C4-2B (cell line): ENCODE measurements around the gene LNPK.

Experiments
- H3K27ac ChIP-seq: fragments of 450-650 bp; 2 replicates; pipeline ENCODE4 v1.5.1; 2017
- ZFX ChIP-seq: fragments of 450-650 bp; IDR thresholded peaks from 2 replicates; pipeline ENCODE4 v1.6.1; 2017
- TF ChIP-seq, protein P1 (sequence below): fragments of 450-650 bp; conservative IDR thresholded peaks from 2 replicates; pipeline ENCODE4 v1.5.1; 2017; ENCODE audit warnings: mild to moderate bottlenecking

The LNPK gene, protein sequence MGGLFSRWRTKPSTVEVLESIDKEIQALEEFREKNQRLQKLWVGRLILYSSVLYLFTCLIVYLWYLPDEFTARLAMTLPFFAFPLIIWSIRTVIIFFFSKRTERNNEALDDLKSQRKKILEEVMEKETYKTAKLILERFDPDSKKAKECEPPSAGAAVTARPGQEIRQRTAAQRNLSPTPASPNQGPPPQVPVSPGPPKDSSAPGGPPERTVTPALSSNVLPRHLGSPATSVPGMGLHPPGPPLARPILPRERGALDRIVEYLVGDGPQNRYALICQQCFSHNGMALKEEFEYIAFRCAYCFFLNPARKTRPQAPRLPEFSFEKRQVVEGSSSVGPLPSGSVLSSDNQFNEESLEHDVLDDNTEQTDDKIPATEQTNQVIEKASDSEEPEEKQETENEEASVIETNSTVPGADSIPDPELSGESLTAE

DNA sequence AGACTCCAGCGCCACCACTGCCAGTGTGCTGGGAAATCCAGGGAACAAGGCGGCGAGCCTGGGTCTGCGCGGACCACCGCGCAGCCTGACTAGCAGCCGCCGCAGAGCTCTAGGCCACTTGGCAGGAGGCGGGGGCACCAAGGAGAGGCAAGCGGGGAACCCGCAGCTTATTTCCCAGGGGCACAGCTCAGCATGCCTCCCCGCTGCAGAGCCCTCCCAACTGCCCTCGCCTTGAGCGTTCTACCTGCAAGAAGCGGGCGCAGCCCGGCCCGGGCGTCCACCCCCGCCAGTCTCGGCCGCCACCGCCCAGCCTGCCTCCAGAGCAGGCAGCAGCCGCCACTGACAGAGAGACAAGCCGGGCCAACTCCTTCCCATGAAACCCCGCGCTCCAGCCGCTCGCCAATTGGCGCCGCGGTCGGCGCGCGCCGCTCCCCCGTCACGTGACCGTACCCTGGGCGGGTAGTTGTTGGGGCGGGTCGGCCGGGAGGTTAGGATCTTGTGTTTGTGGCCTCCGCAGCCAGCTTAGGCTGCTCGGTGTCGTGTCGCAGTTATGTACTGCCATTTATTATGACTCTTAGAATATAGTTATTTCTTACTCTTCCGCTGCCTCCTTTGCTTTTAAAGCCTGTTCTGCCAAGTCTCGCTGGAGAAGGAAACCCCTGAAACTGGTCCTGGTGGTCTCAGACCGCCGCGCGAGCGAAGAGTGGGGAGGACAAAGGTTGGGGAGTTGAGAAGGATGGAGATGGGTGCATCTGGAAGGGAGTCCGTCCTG is at the start of gene LNPK:
TSS of gene LNPK (minus strand) at position 352 of the 772 bp plus-strand sequence. CDS start 6,683 bp downstream, outside the sequence.
- TF ChIP-seq, protein P1, sequence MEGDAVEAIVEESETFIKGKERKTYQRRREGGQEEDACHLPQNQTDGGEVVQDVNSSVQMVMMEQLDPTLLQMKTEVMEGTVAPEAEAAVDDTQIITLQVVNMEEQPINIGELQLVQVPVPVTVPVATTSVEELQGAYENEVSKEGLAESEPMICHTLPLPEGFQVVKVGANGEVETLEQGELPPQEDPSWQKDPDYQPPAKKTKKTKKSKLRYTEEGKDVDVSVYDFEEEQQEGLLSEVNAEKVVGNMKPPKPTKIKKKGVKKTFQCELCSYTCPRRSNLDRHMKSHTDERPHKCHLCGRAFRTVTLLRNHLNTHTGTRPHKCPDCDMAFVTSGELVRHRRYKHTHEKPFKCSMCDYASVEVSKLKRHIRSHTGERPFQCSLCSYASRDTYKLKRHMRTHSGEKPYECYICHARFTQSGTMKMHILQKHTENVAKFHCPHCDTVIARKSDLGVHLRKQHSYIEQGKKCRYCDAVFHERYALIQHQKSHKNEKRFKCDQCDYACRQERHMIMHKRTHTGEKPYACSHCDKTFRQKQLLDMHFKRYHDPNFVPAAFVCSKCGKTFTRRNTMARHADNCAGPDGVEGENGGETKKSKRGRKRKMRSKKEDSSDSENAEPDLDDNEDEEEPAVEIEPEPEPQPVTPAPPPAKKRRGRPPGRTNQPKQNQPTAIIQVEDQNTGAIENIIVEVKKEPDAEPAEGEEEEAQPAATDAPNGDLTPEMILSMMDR = no peak
- TF ChIP-seq ZFX = peak; percentile 50
- H3K27ac ChIP-seq = peak within 1 kb of the TSS; percentile 76

DNA sequence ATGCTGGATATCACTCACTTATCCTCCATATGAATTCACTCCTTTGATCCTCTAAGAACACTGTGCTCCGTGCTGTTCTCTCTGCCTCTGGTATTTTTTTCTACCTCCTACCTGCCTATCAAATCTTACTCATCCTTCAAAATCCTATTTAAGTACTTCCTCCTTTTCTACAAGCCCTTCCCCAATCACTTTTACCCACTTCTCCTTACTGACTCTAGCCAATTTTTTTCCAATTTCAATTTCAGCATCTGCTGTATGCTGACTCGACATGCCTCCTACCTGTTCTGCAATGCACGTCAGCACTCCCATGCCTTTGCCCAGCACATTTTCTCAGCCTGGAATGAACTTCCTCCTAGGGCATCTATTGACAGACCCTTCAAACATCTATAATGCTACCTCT is 37.3 kb upstream of the LNPK start:
- no peak overlapping the region for H3K27ac ChIP-seq
- no peak for TF ChIP-seq ZFX
- TF ChIP-seq, protein P1 = no peak

DNA sequence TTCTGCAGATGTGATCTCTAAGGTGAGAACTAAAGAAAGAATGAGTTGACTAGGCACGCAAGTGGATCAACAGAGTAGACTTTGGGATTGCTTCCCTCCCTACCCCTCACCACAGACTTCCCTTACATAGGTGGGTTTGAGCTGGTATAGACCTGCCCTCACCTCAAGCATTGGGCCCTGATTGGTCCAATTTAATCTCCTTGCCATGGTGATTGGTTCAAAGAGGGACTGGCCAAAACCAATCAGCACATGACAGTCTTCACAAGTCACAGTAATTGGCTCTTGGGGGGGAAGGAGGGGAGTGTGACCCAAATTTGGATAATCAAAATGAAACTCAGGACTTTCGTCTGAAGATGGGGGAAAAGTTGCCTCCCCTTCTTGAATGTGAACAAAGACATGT is 36.6 kb upstream of the LNPK start:
- H3K27ac ChIP-seq = no peak overlapping the region
- TF ChIP-seq, protein P1 = no peak
- no peak for TF ChIP-seq ZFX

DNA sequence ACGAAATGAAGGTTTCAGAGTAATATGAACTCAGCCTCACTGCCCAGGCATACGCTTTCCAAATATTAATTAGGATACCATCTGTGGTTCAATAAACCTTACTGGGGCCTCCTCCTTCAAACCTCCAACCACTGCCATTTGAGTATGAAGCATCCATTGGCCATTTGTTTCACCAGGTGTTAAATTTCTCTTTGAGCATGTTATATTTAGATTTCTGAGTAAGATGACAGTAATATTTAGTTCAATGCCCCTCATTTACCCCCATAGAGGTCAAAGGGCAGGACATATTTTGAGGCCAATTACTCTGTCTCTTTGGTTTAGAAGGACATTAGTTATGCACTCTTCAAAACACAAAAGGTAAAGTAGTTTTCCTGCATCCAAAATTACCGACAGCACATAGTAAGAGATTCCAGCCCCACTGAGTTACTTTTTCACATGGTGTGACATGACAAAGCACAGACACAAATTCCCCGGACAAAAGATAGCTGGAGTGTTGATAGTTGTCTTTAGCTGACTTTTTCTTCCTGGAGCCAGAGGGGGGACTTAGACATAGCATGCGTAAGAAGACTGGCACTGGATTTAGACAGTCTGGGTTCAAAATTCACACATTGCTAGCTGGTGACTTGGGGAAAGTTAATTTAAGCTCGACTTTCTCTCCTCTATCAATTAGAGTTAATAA is 33.1 kb upstream of the LNPK start:
- TF ChIP-seq, protein P1 = no peak
- no peak overlapping the region for H3K27ac ChIP-seq

DNA sequence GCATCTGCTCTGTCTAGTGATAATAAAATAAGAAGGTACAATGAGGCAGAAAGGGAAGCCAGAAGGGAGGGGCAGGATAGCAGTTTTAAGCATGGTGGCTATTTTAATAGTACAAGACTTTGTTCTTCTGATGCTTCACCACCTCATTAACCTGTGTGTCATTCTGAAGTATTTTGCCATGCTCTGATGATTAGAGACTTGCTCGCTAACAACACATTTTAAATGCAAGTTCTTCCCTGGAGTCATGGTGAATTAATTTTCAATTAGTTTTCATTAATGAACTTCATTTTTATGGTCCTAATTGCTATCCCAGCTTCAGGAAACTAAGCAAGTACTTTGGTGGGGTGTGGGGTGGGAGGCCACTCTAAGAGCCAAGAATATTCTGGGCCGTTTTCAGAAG is 25.7 kb upstream of the LNPK start:
- TF ChIP-seq ZFX = no peak
- TF ChIP-seq, protein P1 = no peak
- H3K27ac ChIP-seq = no peak overlapping the region

DNA sequence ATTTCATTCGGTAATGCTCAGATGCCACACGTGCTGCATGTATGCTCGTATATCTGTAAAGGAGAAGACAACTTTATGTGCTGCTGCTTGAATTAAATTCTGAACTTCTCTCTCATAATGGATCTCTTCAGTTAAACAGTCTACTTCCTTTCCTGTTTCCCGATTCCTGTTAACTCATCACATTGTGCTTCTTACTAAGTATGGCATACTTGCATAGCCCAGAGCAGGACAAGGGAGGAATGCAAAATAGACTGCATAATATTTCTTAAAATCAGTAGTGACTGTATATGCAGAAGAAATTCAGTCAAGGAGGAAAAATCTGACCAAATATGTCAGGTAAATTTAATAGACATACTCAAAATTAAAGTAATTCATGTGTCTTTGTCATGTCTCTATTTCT is 23.9 kb upstream of the LNPK start:
- no peak overlapping the region for H3K27ac ChIP-seq
- TF ChIP-seq ZFX = no peak
- TF ChIP-seq, protein P1 = no peak
